Measurements from ENCODE around the gene MYCN. TPM values are rescaled to one million over a fixed set of nuclear protein-coding genes. Genes with fewer than 3 reads are reported as not detected.
A peak's percentile ranks its signal among the peaks of the same experiment; 100 is the strongest.

Gene MYCN
- polyA plus RNA-seq, 3 donors, result not detected

- peak overlapping the region in 1 of 7 donors; percentile 63 for H3K27ac Mint-ChIP-seq
- Histone ChIP-seq H3K79me2 (ENCODE audit: insufficient read depth, low read length) (no peaks in the 10 kb centered on the region), H3K4me2 (replicated peaks; ENCODE audit: extremely low read depth, low read length, poor library complexity, severe bottlenecking) (no peak overlapping the region), H3K27me3 (ENCODE audit: control insufficient read depth in 2 of 2, insufficient read depth in 2 of 2, low read length in 2 of 2) (no peaks in the 10 kb centered on the region), H3K4me3 (replicated peaks in 1 of 3; ENCODE audit: low read depth in 2 of 3, low read length in 3 of 3) (no peak overlapping the region), H3K27ac (ENCODE audit: low read depth in 1 of 2, low read length in 2 of 2) (no peak overlapping the region), H2AFZ (ENCODE audit: insufficient read depth, low read depth, low read length, poor library complexity, severe bottlenecking) (no peak overlapping the region), H3K9ac (ENCODE audit: insufficient read depth, low read length, poor library complexity, severe bottlenecking) (no peak overlapping the region), H3K36me3 (replicated peaks in 1 of 2; ENCODE audit: control insufficient read depth in 1 of 2, insufficient read depth in 2 of 2, low read length in 2 of 2) (no peaks in the 10 kb centered on the region), H3K4me1 (ENCODE audit: control insufficient read depth in 1 of 2, insufficient read depth in 2 of 2, low read length in 2 of 2) (no peaks in the 10 kb centered on the region), H4K20me1 (ENCODE audit: insufficient read depth, low read length) (no peaks in the 10 kb centered on the region), H3K9me3 (replicated peaks in 1 of 2; ENCODE audit: control insufficient read depth in 1 of 2, insufficient read depth in 1 of 2, low read length in 2 of 2) (no peaks in the 10 kb centered on the region)
- no peak for DNase-seq
- H3K36me3 Mint-ChIP-seq, result no peaks in the 10 kb centered on the region
- H3K4me1 Mint-ChIP-seq, result no peaks in the 10 kb centered on the region
- TF ChIP-seq CTCF (IDR thresholded peaks at IDR 0.05), result no peak
- intact Hi-C loops (cut with micrococcal nuclease), result no loop called here
- H3K9me3 Mint-ChIP-seq, result no peaks in the 10 kb centered on the region
- peaks cover 5 to 8% (median 7%) of the 10 kb centered on the region in 3 donors for H3K27me3 Mint-ChIP-seq (ENCODE audit: low read depth in 3 of 3)
- WGBS (ENCODE audit: insufficient coverage), result no CpG with 5 or more reads among the region's 9 CpGs
- H3K4me3 Mint-ChIP-seq, result no peak overlapping the region
These were observed 38.9 kb downstream of the MYCN start for GRCh38 chr2:15979051-15979758.

GRCh38 chr2:15979759-15980604 is 39.6 kb downstream of the MYCN start:
- no peaks in the 10 kb centered on the region for H3K4me1 Mint-ChIP-seq
- Histone ChIP-seq H3K4me1 (ENCODE audit: control insufficient read depth in 1 of 2, insufficient read depth in 2 of 2, low read length in 2 of 2) (no peaks in the 10 kb centered on the region), H3K27me3 (ENCODE audit: control insufficient read depth in 2 of 2, insufficient read depth in 2 of 2, low read length in 2 of 2) (no peaks in the 10 kb centered on the region), H3K4me2 (replicated peaks; ENCODE audit: extremely low read depth, low read length, poor library complexity, severe bottlenecking) (no peak overlapping the region), H3K4me3 (replicated peaks in 1 of 3; ENCODE audit: low read depth in 2 of 3, low read length in 3 of 3) (no peak overlapping the region), H3K36me3 (replicated peaks in 1 of 2; ENCODE audit: control insufficient read depth in 1 of 2, insufficient read depth in 2 of 2, low read length in 2 of 2) (no peaks in the 10 kb centered on the region), H3K9ac (ENCODE audit: insufficient read depth, low read length, poor library complexity, severe bottlenecking) (no peak overlapping the region), H4K20me1 (ENCODE audit: insufficient read depth, low read length) (no peaks in the 10 kb centered on the region), H3K79me2 (ENCODE audit: insufficient read depth, low read length) (no peaks in the 10 kb centered on the region), H3K27ac (ENCODE audit: low read depth in 1 of 2, low read length in 2 of 2) (no peak overlapping the region), H2AFZ (ENCODE audit: insufficient read depth, low read depth, low read length, poor library complexity, severe bottlenecking) (no peak overlapping the region), H3K9me3 (replicated peaks in 1 of 2; ENCODE audit: control insufficient read depth in 1 of 2, insufficient read depth in 1 of 2, low read length in 2 of 2) (no peaks in the 10 kb centered on the region)
- no peak for TF ChIP-seq CTCF (IDR thresholded peaks at IDR 0.05)
- no peak overlapping the region for H3K27ac Mint-ChIP-seq
- peaks cover 5 to 8% (median 7%) of the 10 kb centered on the region in 3 donors for H3K27me3 Mint-ChIP-seq (ENCODE audit: low read depth in 3 of 3)
- no peaks in the 10 kb centered on the region for H3K9me3 Mint-ChIP-seq
- no peaks in the 10 kb centered on the region for H3K36me3 Mint-ChIP-seq
- 98% methylated on average over 5 of the region's 9 CpGs for WGBS (ENCODE audit: insufficient coverage)
- H3K4me3 Mint-ChIP-seq, result no peak overlapping the region
- no peak for DNase-seq
- intact Hi-C loops (cut with micrococcal nuclease), result no loop called here

Measured in CD14-positive monocyte (primary cell).